Measurements from ENCODE around the gene CMTM8. TPM values are rescaled to one million over a fixed set of nuclear protein-coding genes. Genes with fewer than 3 reads are reported as not detected.

The CMTM8 gene
- total RNA-seq, 2 donors from 2014 or later, result 5.8 to 11.6 TPM

GRCh38 chr3:32278714-32279113 lies 40.2 kb downstream of the CMTM8 start:
- no peak overlapping the region for H3K4me3 Mint-ChIP-seq
- no peaks in the 10 kb centered on the region for H3K27me3 Mint-ChIP-seq (ENCODE audit: insufficient read depth)

GRCh38 chr3:32280262-32280910 lies 41.9 kb downstream of the CMTM8 start:
- Mint-ChIP-seq H3K4me1 (peaks cover 5% of the 10 kb centered on the region), H3K27me3 (ENCODE audit: insufficient read depth) (no peaks in the 10 kb centered on the region)

More at GRCh38 chr3:32278714-32279113, 40.2 kb downstream of the CMTM8 start:
- Histone ChIP-seq H3K9ac (ENCODE audit: extremely low read depth, low read length, poor library complexity, severe bottlenecking) (no peak overlapping the region), H3K9me3 (ENCODE audit: control insufficient read depth, low read length) (no peaks in the 10 kb centered on the region), H3K27ac (ENCODE audit: low read depth, low read length) (no peak overlapping the region), H3K27me3 (ENCODE audit: control insufficient read depth, insufficient read depth, low read length, poor library complexity, severe bottlenecking) (no peaks in the 10 kb centered on the region), H3K36me3 (ENCODE audit: control insufficient read depth, insufficient read depth, low read length) (no peaks in the 10 kb centered on the region), H3K4me3 (ENCODE audit: low read length) (no peak overlapping the region), H3K4me1 (ENCODE audit: control insufficient read depth, insufficient read depth, low read length) (no peaks in the 10 kb centered on the region)
- H3K9me3 Mint-ChIP-seq, result no peaks in the 10 kb centered on the region
- WGBS, 2 experiments (ENCODE audit: insufficient coverage in 1 of 2, insufficient read length in 1 of 2), result 61 to 69% methylated on average over 2 of the region's 2 CpGs
- TF ChIP-seq CTCF (conservative IDR thresholded peaks at IDR 0.05), result no peak
- H3K27ac Mint-ChIP-seq, result no peak overlapping the region
- H3K4me1 Mint-ChIP-seq, result peaks cover 5% of the 10 kb centered on the region
- H3K36me3 Mint-ChIP-seq (ENCODE audit: low read depth), result no peaks in the 10 kb centered on the region
- DNase-seq, result no peak

GRCh38 chr3:32281570-32282106 lies 43.2 kb downstream of the CMTM8 start:
- Mint-ChIP-seq H3K4me1 (peaks cover 5% of the 10 kb centered on the region), H3K9me3 (no peaks in the 10 kb centered on the region), H3K27me3 (ENCODE audit: insufficient read depth) (no peaks in the 10 kb centered on the region), H3K36me3 (ENCODE audit: low read depth) (no peaks in the 10 kb centered on the region), H3K4me3 (no peak overlapping the region), H3K27ac (no peak overlapping the region)
- Histone ChIP-seq H3K9ac (ENCODE audit: extremely low read depth, low read length, poor library complexity, severe bottlenecking) (no peak overlapping the region), H3K36me3 (ENCODE audit: control insufficient read depth, insufficient read depth, low read length) (no peaks in the 10 kb centered on the region), H3K4me3 (ENCODE audit: low read length) (no peak overlapping the region), H3K9me3 (ENCODE audit: control insufficient read depth, low read length) (no peaks in the 10 kb centered on the region), H3K27me3 (ENCODE audit: control insufficient read depth, insufficient read depth, low read length, poor library complexity, severe bottlenecking) (no peaks in the 10 kb centered on the region), H3K4me1 (ENCODE audit: control insufficient read depth, insufficient read depth, low read length) (no peaks in the 10 kb centered on the region), H3K27ac (ENCODE audit: low read depth, low read length) (no peak overlapping the region)
- DNase-seq, result no peak
- no peak for TF ChIP-seq CTCF (conservative IDR thresholded peaks at IDR 0.05)
- WGBS, 2 experiments (ENCODE audit: insufficient coverage in 1 of 2, insufficient read length in 1 of 2), result 90 to 92% methylated on average over 2 of the region's 2 CpGs

More at GRCh38 chr3:32280262-32280910, 41.9 kb downstream of the CMTM8 start:
- DNase-seq, result no peak
- Histone ChIP-seq H3K4me1 (ENCODE audit: control insufficient read depth, insufficient read depth, low read length) (no peaks in the 10 kb centered on the region), H3K9ac (ENCODE audit: extremely low read depth, low read length, poor library complexity, severe bottlenecking) (no peak overlapping the region), H3K4me3 (ENCODE audit: low read length) (no peak overlapping the region), H3K9me3 (ENCODE audit: control insufficient read depth, low read length) (no peaks in the 10 kb centered on the region), H3K27ac (ENCODE audit: low read depth, low read length) (no peak overlapping the region), H3K36me3 (ENCODE audit: control insufficient read depth, insufficient read depth, low read length) (no peaks in the 10 kb centered on the region), H3K27me3 (ENCODE audit: control insufficient read depth, insufficient read depth, low read length, poor library complexity, severe bottlenecking) (no peaks in the 10 kb centered on the region)
- Mint-ChIP-seq H3K27ac (no peak overlapping the region), H3K36me3 (ENCODE audit: low read depth) (no peaks in the 10 kb centered on the region), H3K4me3 (no peak overlapping the region), H3K9me3 (no peaks in the 10 kb centered on the region)
- TF ChIP-seq CTCF (conservative IDR thresholded peaks at IDR 0.05), result no peak
- WGBS, 2 experiments (ENCODE audit: insufficient coverage in 1 of 2, insufficient read length in 1 of 2), result 86 to 89% methylated on average over 3 to 6 of the region's 6 CpGs
